ENCODE data around the gene TUBA4A.

Gene TUBA4A

GRCh38 chr2:219293736-219294231 lies 40.1 kb upstream of the TUBA4A start:
- DNase-seq (ENCODE audit: low read depth in 1 of 2, low spot score in 1 of 2), result no peak
- no peak overlapping the region for H3K4me3 ChIP-seq (replicated peaks; ENCODE audit: insufficient read depth, low read length)
- TF ChIP-seq CTCF (IDR thresholded peaks at IDR 0.05; ENCODE audit: insufficient read depth, low read length), result no peak
- TF ChIP-seq SPI1 (IDR thresholded peaks at IDR 0.05; ENCODE audit: borderline replicate concordance, low read depth), result no peak
- no peak for TF ChIP-seq REST (IDR thresholded peaks at IDR 0.05; ENCODE audit: insufficient replicate concordance, low read depth)
- no peak for TF ChIP-seq GABPA (IDR thresholded peaks at IDR 0.05; ENCODE audit: low read depth)
- no peak for TF ChIP-seq POLR2AphosphoS5 (IDR thresholded peaks at IDR 0.05; ENCODE audit: low read depth)
- no peak overlapping the region for H3K27ac ChIP-seq (replicated peaks)
- peaks cover 15% of the 10 kb centered on the region for H3K27me3 ChIP-seq (ENCODE audit: insufficient read depth, poor library complexity, severe bottlenecking)

- peaks cover 13% of the 10 kb centered on the region for H3K27me3 ChIP-seq (ENCODE audit: insufficient read depth, poor library complexity, severe bottlenecking)
- no peak overlapping the region for H3K27ac ChIP-seq (replicated peaks)
- H3K4me3 ChIP-seq (replicated peaks; ENCODE audit: insufficient read depth, low read length), result no peak overlapping the region
- DNase-seq (ENCODE audit: low read depth in 1 of 2, low spot score in 1 of 2), result no peak
- no peak for TF ChIP-seq REST (IDR thresholded peaks at IDR 0.05; ENCODE audit: insufficient replicate concordance, low read depth)
- TF ChIP-seq CTCF (IDR thresholded peaks at IDR 0.05; ENCODE audit: insufficient read depth, low read length), result no peak
- no peak for TF ChIP-seq SPI1 (IDR thresholded peaks at IDR 0.05; ENCODE audit: borderline replicate concordance, low read depth)
- no peak for TF ChIP-seq GABPA (IDR thresholded peaks at IDR 0.05; ENCODE audit: low read depth)
- no peak for TF ChIP-seq POLR2AphosphoS5 (IDR thresholded peaks at IDR 0.05; ENCODE audit: low read depth)
Measured at GRCh38 chr2:219292616-219293015, 38.9 kb upstream of the TUBA4A start.

- Histone ChIP-seq H3K27ac (replicated peaks) (no peak overlapping the region), H3K4me3 (replicated peaks; ENCODE audit: insufficient read depth, low read length) (no peak overlapping the region), H3K27me3 (ENCODE audit: insufficient read depth, poor library complexity, severe bottlenecking) (peaks cover 13% of the 10 kb centered on the region)
- no peak for TF ChIP-seq CTCF (IDR thresholded peaks at IDR 0.05; ENCODE audit: insufficient read depth, low read length)
- no peak for TF ChIP-seq REST (IDR thresholded peaks at IDR 0.05; ENCODE audit: insufficient replicate concordance, low read depth)
- TF ChIP-seq POLR2AphosphoS5 (IDR thresholded peaks at IDR 0.05; ENCODE audit: low read depth), result no peak
- TF ChIP-seq SPI1 (IDR thresholded peaks at IDR 0.05; ENCODE audit: borderline replicate concordance, low read depth), result no peak
- TF ChIP-seq GABPA (IDR thresholded peaks at IDR 0.05; ENCODE audit: low read depth), result no peak
- no peak for DNase-seq (ENCODE audit: low read depth in 1 of 2, low spot score in 1 of 2)
Measured at GRCh38 chr2:219291910-219292490, 38.3 kb upstream of the TUBA4A start.
